ENCODE results near the gene CFAP251. TPM values are rescaled to one million over a fixed set of nuclear protein-coding genes. Genes with fewer than 3 reads are reported as not detected.

CFAP251 gene
- total RNA-seq, 1 experiment from 2014 or later: 2.6 TPM

GRCh38 chr12:121966959-121967358 is 48.6 kb downstream of the CFAP251 start:
- CTCF ChIA-PET: no interaction called here
- ATAC-seq (no peak), DNase-seq (ENCODE audit: low read depth, low spot score) (no peak)
- RAD21 ChIA-PET (ENCODE audit: low non-redundant PET in 1 of 2, low total read pairs in 2 of 2, uncharacterized antibody in 2 of 2, unreplicated experiment in 2 of 2): no interaction called here
- Histone ChIP-seq H3K9ac (ENCODE audit: low read length) (no peak overlapping the region), H3K4me1 (ENCODE audit: control insufficient read depth in 1 of 2, insufficient read depth in 2 of 2, low read length in 2 of 2) (peaks cover 0 to 6% of the 10 kb centered on the region in 2 experiments; a peak in 1 of 4 replicates), H3K36me3 (ENCODE audit: control insufficient read depth in 1 of 2, insufficient read depth in 2 of 2, low read length in 2 of 2) (no peaks in the 10 kb centered on the region), H2AFZ (ENCODE audit: low read depth, low read length, poor library complexity, severe bottlenecking) (no peak overlapping the region), H3K27ac (ENCODE audit: low read depth, low read length) (no peak overlapping the region), H3K9me2 (ENCODE audit: insufficient read depth) (no peaks in the 10 kb centered on the region), H3K9me3 (ENCODE audit: control insufficient read depth in 1 of 2, insufficient read depth in 1 of 2, low read depth in 1 of 2, low read length in 2 of 2) (no peaks in the 10 kb centered on the region), H3K79me2 (ENCODE audit: insufficient read depth, low read length) (no peaks in the 10 kb centered on the region), H3K4me3 (replicated peaks in 1 of 2; ENCODE audit: low read depth in 1 of 2, low read length in 2 of 2) (no peak overlapping the region), H3K27me3 (ENCODE audit: insufficient read depth, low read length) (no peaks in the 10 kb centered on the region), H3K4me2 (ENCODE audit: low read length) (no peak overlapping the region), H4K20me1 (ENCODE audit: insufficient read depth) (no peaks in the 10 kb centered on the region)
- POLR2A ChIA-PET: no interaction called here
- TF ChIP-seq SP1 (IDR thresholded peaks at IDR 0.05; ENCODE audit: low read depth): no peak
- no peak for TF ChIP-seq MAX (IDR thresholded peaks at IDR 0.05)
- TF ChIP-seq POLR2A (IDR thresholded peaks at IDR 0.05; ENCODE audit: borderline replicate concordance, extremely low read depth, insufficient read depth, insufficient read length): no peak
- no peak for TF ChIP-seq ZNF274 (IDR thresholded peaks at IDR 0.05; ENCODE audit: low read depth, low read length)
- no peak for TF ChIP-seq REST (IDR thresholded peaks at IDR 0.05; ENCODE audit: low read depth)
- no peak for TF ChIP-seq EZH2 (IDR thresholded peaks at IDR 0.05)
- no peak for TF ChIP-seq ATF3 (IDR thresholded peaks at IDR 0.05)
- TF ChIP-seq CBX3 (IDR thresholded peaks at IDR 0.05; ENCODE audit: low read depth): no peak
- TF ChIP-seq FOSL1 (IDR thresholded peaks at IDR 0.05; ENCODE audit: low read depth): no peak
- no peak for TF ChIP-seq JUND (IDR thresholded peaks at IDR 0.05)
- TF ChIP-seq CEBPB (IDR thresholded peaks at IDR 0.05; ENCODE audit: low read depth): no peak
- no peak for TF ChIP-seq EGR1 (IDR thresholded peaks at IDR 0.05; ENCODE audit: low read depth)
- intact Hi-C loops (cut with micrococcal nuclease): no loop called here
- BruUV-seq (replicated peaks): no TSS peak

All from HCT116 (cell line).